HG02970 (cell line): ENCODE data around the gene MEA1.
A peak's percentile ranks its signal among the peaks of the same experiment; 100 is the strongest.
"Not testable (repeated sequence)": the region's sequence is repeated elsewhere in the genome, so short reads cannot be mapped to it uniquely, and the experiment has no call there.

Source experiments
- ATAC-seq: cut with Tn5 transposase; IDR thresholded peaks from one replicate; pipeline ENCODE4 v1.9.1; 2021; ENCODE audit warnings: mild to moderate bottlenecking, moderate library complexity, moderate number of reproducible peaks; ENCODE audit not compliant: unreplicated experiment, low FRiP score

Gene MEA1

DNA sequence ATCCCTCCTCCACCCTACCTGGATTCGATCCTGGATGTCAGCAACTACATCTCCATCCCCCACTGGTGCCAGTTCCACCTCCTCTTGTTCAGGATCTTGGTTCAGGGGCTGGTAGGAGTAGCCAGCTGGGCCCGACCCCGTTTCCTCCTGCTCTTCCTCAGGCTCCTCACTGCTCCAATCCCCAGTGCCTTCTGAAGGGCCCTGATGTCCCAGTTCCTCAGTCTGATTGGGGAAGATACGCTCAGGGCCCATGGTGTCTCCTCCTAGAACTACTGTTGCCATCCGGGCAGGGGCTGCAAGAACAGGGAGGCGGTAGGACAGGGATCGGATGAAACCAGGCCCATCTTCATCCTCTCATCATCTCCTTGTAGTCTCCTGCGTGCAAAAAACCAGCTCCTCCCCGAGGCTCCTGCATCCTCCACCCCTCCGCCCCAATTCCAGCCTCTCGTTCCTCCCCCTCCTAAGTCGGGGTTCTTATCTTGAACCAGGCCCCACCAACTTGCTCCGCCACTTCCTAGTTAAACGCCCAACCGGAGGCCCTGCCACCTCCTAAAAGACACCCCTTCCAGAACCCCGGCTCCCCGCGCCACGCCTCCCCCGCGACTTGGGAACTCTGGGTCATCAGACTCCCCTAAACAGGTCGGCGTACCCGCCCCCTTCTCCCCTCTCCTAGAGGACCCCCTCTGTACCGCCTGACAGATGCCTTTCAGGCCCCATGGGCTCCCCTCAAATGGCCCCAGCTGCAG is 476 bp downstream of the MEA1 start:
- peak; percentile 0 for ATAC-seq

DNA sequence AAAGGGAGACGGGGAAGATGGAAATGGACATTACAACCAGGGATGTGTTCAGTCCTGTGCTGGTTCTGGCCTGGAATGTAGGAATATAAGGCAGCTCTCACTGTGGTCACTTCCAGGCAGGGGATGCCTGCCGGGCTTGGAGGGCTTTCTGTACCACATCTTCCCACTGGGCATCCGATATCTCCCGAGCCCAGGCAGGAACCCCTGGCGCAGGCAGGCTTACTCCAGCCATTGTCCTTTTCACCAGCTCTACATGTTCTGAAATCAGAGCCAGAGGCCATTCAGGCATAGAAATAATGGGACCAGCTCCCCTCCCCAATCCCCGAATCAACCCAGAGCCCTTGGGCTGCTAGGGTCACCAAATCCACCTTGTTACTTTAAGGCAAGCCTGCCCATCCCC is 1.4 kb downstream of the MEA1 start:
- no peak for ATAC-seq

DNA sequence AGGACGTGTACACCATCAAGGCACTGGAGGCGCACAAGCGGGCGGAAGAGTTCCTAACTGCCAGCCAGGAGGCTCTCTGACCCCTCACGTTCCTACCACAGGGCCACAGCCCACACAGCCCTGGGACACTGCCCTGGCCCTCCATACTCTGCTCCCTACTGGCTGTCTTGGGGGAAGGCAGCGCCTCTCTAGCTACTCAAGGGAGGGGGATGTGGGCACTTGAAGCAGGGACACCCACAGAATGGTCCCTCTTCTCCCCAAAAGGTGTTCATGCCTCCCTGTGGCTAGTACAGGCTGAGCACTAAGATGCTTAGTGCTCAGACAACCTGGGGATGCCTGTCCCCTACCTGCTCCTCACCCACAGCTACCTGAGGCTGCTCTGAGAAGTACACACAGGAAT is 2.5 kb downstream of the MEA1 start:
- no peak for ATAC-seq

DNA sequence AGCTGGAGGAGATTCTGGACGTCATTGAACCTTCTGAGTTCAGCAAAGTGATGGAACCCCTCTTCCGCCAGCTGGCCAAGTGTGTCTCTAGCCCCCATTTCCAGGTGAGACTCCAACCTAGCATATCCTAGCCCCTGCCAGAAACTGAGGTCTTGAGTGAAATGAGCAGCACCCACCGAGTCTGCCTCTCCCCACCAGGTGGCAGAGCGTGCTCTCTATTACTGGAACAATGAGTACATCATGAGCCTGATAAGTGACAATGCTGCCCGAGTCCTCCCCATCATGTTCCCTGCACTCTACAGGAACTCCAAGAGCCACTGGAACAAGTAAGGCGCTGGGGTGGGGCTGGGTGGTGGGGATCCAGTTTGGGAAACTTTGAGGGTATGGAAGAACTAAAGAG is 4.6 kb downstream of the MEA1 start:
- no peak for ATAC-seq

DNA sequence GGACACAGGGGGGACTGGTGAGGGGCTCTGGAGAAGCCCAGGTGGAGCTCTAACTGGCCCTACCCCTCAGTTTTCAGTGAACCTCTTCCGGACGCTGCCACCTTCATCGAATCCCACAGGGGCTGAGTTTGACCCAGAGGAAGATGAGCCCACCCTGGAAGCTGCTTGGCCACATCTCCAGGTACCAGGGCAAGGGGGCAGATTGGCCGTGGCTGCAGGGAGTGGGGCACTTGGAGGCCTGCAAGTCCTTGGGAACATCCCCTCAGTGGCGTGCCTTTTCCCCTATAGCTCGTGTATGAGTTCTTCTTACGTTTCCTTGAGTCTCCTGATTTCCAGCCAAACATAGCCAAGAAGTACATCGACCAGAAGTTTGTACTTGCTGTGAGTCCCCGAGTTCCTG is 6.6 kb downstream of the MEA1 start:
- no peak for ATAC-seq

DNA sequence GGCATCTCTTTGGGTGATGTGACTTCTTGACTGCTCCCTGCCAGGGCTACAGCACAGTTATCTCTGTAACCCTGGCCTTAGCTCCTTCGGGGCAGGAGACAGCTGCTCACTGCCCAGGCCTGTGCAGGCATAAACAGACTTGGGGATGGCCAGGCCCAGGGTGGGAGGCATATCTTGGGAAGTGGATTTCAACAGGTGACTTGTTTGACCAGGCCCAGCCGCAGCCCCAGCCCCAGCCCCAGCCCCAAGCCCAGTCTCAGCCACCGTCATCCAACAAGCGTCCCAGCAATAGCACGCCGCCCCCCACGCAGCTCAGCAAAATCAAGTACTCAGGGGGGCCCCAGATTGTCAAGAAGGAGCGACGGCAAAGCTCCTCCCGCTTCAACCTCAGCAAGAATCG is 7.5 kb downstream of the MEA1 start:
- no peak for ATAC-seq

DNA sequence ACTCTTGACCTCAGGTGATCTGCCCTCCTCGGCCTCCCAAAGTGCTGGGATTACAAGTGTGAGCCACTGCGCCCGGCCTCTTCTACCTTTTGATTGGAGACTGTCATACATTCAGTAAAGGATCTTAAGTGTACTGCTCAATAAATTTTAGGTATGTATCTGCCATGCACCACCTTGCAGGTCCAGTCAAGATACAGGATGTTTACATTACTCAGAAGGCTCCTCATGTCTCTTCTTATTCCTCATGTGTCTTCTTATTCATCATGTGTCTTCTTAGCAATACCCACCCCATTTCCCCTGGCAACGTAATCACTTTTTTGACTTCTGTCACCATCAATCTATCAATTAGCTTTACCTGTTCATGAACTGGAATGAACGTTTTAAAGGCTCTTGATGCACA is 7.9 kb downstream of the MEA1 start:
- ATAC-seq, result no peak

DNA sequence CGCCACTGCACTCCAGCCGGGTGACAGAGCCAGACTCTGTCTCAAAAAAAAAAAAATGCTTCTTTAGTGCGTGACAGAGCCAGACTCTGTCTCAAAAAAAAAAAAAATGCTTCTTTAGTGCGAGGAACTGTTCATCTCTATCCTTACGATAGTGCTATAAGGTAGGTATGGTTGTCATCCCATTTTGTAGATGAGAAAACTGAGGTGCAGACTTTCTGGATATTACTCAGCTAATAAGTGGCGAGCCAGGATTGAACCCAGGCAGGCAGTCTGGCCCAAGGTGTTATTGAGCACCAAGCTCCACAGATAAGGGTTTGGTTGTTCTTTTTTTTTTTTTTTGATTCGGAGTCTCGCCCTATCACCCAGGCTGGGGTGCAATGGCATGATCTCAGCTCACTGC is 11.9 kb downstream of the MEA1 start:
- no peak for ATAC-seq

DNA sequence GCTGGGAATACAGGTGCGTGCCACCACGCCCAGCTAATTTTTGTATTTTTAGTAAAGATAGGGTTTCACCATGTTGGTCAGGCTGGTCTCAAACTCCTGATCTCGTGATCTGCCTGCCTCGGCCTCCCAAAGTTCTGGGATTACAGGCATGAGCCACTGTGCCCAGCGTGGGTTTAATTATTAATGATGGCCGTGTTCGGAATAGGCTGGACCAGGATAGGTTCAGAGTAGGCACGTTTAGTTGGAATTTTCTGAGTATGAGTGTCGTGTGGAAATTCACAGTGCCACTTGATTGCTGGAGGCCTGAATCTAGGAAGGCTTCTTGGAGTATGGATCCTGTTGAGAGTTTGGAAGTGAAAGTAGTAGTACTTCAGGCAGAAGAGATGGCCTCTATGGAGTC is 15.5 kb downstream of the MEA1 start:
- not testable (repeated sequence) for ATAC-seq

DNA sequence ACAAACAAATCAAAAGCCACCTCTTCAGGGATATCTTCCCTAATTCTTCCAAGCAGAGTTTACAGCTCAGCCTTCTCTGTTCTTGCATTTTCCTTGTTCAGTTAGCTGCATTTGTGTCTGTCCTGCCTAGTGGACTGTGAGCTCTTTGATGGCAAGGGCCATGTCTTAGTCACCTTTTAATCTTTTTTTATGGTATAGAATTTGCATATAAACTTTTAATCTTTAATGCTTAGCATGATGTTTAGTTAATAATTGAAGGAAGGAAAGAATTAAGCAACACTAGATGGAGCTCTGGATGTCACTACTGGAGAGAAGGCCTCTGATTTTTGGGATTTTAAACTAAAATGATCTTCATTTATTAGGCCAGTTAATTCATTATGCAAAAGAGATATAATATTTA is 17.2 kb downstream of the MEA1 start:
- no peak for ATAC-seq

DNA sequence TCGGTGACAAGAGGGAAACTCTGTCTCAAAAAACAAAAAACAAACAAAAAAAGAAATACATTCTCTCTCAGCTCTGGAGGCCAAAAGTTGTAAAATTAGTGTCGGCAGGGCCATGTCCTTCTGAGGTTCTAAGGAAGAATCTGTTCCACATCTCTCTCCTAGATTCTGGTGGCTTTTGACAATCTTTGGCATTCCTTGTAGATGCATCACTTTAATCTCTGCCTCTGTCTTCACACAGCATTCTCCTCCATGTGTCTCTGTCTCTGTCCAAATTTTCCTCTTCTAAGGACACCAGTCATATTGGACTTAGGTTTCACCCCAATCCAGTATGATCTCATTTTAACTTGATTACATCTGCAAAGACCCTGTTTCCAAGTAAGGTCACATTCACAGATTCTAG is 20.3 kb downstream of the MEA1 start:
- no peak for ATAC-seq

DNA sequence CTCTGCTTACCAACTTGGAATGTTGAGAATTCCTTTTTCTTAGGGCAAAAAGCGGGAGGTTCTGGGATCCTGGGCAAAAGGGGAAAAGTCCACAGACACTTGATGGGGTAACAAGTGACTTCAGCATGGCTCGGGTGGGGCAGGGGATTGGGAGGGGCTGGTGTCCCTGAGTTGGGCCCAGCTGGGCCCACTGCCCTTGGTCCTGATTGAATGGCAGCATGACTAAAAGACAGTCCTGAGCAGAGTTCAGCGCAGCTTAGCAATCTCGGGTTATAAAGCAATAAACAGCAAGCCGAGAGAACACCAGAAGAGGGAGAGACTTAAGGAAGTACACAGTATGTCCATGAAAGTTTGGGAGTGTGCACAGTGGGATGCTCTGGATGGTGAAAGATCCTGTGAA is 23.8 kb downstream of the MEA1 start:
- ATAC-seq, result no peak

DNA sequence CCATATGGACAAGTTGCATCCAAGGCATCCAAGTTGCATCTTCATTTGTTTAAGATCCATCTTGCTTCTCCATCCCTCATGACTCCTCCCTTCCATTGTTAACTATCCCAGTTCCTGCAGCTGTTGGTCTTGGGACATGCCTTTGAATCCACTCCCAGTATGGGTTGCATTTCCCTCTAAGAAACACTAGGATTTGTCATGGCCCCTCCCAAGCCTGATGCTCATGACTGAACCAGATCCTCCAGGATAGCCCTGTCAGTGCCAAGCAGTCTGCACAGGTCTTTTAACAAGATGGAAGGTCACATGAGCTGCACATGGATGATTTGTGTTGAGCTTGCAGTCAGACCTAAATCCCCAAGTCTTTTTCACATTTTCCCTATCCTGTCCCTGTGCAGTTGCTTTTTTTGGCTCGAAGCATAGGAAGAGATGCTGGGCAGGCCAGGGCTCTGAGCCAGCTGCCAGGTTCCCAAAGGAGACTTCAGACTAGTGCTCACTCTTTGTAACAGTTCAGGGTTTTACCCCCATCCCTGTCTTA is 25.2 kb downstream of the MEA1 start:
- ATAC-seq, result no peak

DNA sequence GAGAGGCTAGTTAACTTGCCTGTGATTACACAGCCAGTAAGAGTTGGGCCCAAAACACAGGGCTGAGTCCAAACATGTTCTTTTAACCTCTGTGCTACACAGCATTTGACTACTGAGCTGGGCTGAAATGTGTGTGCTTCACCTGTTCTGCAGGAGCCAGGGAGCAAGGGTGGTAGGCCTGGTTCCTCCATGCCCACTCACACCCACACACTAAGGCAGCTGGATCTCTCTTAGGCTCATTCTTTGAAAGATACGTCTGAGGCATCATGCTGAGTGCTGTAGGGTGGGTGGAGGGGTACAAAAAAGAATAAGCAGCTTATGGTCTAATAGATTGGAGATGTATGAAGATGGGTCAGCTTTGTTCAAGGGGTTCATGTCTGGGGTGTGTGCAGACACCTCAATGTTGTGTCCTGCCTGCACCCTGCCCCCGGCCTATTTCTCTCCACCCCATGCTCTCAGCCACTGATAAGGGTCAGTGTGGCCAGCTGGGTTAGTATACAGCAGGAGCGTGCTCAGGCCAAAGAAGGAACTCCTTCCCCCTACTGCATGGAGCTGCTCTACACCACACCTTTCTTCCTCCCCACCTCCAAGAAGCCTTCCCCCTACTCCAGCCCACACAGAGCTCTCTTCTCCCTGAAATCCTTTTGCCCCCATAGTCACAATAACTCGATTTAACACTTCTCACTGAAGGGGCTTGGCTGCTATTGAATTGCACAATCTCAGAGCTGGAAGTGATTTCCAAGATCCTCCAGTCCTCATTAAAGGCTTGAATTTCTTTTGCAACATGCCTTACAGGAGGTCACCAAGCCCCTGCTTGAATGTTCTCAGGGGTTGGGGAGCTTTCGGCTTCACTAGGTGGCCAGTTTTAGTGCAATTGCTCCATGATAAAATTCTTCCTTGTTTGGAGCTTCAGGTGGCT is 26.0 kb downstream of the MEA1 start:
- ATAC-seq, result no peak

DNA sequence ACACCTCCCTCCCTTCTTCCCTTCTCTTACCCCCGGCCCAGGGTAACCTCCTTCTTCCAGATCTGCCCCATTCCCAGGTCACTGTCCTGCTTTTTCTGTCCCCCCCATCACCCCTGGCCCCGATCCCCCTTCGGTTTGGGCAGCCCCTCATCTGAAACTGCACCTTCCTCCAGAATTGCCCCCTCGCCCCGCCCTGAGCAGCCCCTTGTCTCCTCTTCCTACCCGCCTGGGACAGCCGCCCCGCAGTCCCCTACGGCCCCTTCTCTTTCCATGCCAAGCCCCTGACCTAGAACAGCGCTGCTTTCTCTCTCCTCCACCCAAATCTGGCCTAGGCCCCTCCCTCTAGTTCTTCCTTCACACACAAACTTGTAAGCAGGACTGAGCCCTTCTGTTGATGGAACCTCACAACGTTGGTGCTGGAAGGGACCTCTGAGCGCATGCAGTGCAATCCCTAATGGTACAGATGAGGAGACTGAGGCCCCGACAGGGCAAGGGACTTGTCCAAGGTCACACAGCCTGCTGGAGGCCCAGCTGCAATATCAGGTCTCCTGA is 28.7 kb downstream of the MEA1 start:
- ATAC-seq, result no peak

DNA sequence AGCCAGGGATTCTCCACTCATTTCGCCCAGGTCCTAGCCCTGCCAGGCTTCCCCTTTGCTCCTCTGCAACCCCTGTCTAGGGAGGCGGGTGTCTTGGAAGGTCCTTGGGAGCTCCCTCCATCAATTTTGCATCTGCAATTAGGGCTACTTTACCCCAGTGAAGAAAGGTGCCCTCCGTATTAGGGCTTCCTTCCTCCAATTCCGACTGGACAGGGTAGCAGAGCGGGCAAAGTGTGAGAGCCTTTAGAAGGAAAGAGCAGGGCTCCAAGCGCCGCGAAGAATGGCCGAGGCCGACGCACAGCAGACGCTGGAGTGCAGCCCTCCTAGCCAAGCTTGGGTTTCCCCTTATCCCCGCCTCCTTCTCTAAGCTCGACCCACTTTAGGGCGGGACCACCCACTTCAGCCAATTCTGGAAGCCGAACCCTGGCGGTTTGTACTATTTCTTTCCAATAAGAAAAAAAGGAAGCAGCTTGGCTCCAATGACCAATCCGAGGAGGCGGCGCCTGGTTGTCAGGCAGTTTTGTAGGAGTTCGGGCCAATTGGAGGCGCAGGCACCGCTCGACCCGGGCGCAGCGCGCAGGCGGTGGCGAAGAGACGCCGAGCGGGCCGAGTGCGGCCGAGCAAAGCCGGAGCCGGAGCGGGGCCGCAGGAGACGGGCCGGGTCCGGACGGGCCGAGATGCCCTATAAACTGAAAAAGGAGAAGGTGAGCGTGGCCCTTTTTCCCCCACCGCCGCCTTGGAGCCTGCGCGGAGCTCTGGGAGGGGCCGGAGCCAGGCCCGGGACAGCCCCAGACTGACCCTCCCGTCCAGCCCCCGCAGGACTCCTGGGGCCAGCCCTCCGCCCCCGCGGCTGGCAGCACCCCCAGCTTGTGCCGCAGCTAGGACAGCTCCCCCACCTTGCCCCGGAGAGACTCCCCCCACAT is 29.5 kb downstream of the MEA1 start, which contains the start of gene PPP2R5D:
Gene PPP2R5D, plus strand, starts transcription at position 570 of the 923 bp plus-strand sequence. Its CDS starts 108 bp downstream, at position 678.
- ATAC-seq, result peak; percentile 94

DNA sequence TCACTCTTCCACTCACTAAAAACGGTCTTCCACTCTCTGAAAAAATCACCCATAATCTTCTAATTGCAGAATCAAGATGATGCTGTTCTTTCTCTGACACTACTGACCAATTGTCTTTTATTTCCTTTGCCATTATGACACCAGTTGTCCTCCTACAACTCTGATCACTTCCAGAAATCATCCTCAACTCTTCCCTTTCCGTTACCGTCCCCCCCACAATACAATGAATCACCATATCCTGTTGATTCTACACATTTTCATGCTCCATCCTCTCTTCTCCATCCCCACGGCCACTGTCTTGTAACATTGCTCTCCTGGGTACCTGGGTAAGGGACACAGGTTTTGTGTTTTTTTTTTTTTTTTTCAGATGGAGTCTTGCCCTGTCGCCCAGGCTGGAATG is 31.9 kb downstream of the MEA1 start:
- no peak for ATAC-seq

DNA sequence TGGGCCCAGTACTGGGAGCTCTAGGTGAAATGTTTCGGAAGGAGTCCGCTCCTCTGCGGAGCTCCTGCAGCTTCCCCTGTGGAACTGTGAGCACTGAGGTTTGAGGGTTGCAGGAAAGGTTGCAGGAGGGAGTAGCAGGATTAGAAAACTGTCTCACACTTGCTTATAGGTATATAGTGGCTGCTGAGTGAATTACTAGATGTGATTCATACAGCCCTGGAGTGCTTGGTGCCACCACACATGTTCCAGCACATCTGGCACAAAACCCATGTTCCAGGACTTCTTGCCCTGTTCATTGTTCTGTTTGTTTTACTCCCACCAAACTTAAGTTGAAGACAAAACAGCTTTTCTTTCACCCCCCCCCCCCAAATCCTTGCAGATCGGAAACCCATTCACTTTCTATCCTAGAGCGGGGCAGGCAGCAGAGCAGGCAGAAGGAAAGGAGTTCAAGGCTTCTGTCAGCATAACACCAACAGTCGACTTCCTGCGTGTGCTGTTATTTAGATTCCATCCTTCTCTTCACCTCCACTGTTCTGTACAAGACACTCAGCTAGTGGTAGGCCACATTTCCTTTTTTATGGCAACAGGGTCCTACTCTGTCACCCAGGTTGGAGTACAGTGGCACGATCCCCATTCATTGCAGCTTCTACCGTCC is 34.1 kb downstream of the MEA1 start:
- no peak for ATAC-seq

DNA sequence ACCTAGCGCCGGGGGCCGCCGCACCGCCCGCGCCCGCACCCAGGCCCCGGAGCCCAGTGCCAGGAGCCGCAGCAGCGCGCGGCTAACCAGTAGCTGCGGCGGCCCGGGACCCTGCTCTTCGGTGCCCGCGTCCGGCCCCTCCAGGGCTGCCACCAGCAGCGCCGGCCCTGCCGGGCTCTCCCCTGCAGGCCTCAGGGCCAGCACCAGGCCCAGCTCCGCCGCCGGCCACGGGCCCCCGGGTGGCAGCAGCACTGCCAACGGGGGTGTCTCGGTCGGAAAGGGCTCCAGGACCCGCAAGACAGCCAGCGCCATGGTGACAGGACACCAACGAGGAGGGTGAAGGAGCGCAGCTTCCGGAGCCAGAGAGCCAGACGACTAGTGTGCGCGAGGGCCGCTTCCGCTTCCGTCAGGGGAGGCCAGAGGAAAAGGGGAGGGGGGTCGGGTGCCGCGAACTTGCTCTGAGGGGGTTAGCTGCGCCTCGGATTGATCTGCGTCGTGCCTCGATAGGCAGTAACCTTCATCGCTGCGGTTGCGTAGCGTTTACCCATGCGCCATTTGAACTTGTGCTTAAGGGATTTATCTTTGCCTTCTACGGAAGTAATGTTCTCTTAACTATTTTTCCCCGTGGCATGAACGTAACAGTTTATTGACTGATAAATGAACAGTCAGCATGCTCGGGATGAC is 34.8 kb downstream of the MEA1 start, which contains the start of gene PEX6:
Gene PEX6, minus strand, starts transcription at position 343 of the 684 bp plus-strand sequence. Its CDS starts 31 bp downstream, at position 312.
- peak; percentile 87 for ATAC-seq
